ENCODE data around the gene EGLN2. TPM values are rescaled to one million over a fixed set of nuclear protein-coding genes. Genes with fewer than 3 reads are reported as not detected.
A peak's percentile ranks its signal among the peaks of the same experiment; 100 is the strongest.

EGLN2 gene
- total RNA-seq, 2 experiments from 2014 or later, result 150 to 151 TPM

DNA sequence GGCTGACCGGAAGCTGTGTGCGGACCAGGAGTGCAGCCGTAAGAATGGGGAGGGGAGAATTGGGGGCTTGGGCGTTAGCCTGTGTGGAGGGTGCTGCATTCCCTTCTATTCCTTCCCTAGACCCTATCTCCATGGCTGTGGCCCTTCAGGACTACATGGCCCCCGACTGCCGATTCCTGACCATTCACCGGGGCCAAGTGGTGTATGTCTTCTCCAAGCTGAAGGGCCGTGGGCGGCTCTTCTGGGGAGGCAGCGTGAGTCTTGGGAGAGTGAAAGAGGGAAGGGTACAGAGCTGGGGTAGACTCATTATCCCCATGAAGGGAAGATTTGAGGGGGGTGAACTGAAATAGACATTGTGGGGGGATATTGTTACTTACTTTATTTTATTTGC lies 23.4 kb upstream of the EGLN2 start:
- peaks cover 26% of the 10 kb centered on the region for H3K36me3 Mint-ChIP-seq (ENCODE audit: low read depth)
- H3K4me1 Mint-ChIP-seq (ENCODE audit: low read depth), result peaks cover 42% of the 10 kb centered on the region
- no peak for TF ChIP-seq CTCF (IDR thresholded peaks at IDR 0.05)
- POLR2A ChIA-PET, result interaction anchor here (3.9 to 5.4 kb wide), 2 partner anchors 25 to 31 kb away, joined by 59 to 198 read pairs; partner anchors contain the start of gene EGLN2
- intact Hi-C loops (cut with DNase I, micrococcal nuclease), result loop anchor here in 1 of 2 experiments (5.0 kb wide), 1 partner anchor 42 kb away; no protein-coding TSS in a partner anchor
- H3K4me3 Mint-ChIP-seq, result peak overlapping the region; percentile 25
- no peaks in the 10 kb centered on the region for H3K27me3 Mint-ChIP-seq
- H3K9me3 ChIP-seq (ENCODE audit: control insufficient read depth in 1 of 2, insufficient read depth in 1 of 2, low read length in 2 of 2), result peaks cover 0 to 4% of the 10 kb centered on the region in 2 experiments
- ATAC-seq (ENCODE audit: poor library complexity), result no peak
- no peaks in the 10 kb centered on the region for H3K27me3 ChIP-seq (ENCODE audit: control insufficient read depth in 1 of 2, insufficient read depth in 2 of 2, low read length in 2 of 2)
- H3K9me3 Mint-ChIP-seq, result peaks cover 4% of the 10 kb centered on the region
- DNase-seq, result no peak
- no peak overlapping the region for H3K4me3 ChIP-seq (ENCODE audit: low read length)
- H3K27ac Mint-ChIP-seq, result peak overlapping the region; percentile 42
- peaks cover 29% of the 10 kb centered on the region for H3K4me1 ChIP-seq (ENCODE audit: insufficient read depth, low read length)
- peaks cover 3% of the 10 kb centered on the region for H3K36me3 ChIP-seq (ENCODE audit: insufficient read depth, low read length)
- H3K27ac ChIP-seq (ENCODE audit: low read depth in 1 of 2, low read length in 2 of 2), result no peak overlapping the region
- CTCF ChIA-PET, result interaction anchor here (5.2 kb wide), 1 partner anchor 31 kb away, joined by 40 read pairs; no protein-coding TSS in a partner anchor

GRCh38 chr19:40776364-40776763 lies 22.6 kb upstream of the EGLN2 start:
- Histone ChIP-seq H3K4me1 (ENCODE audit: insufficient read depth, low read length) (peaks cover 23% of the 10 kb centered on the region), H3K36me3 (ENCODE audit: insufficient read depth, low read length) (no peaks in the 10 kb centered on the region), H3K9me3 (ENCODE audit: control insufficient read depth in 1 of 2, insufficient read depth in 1 of 2, low read length in 2 of 2) (no peaks in the 10 kb centered on the region), H3K4me3 (ENCODE audit: low read length) (no peak overlapping the region), H3K27ac (ENCODE audit: low read depth in 1 of 2, low read length in 2 of 2) (no peak overlapping the region), H3K27me3 (ENCODE audit: control insufficient read depth in 1 of 2, insufficient read depth in 2 of 2, low read length in 2 of 2) (no peaks in the 10 kb centered on the region)
- DNase-seq (no peak), ATAC-seq (ENCODE audit: poor library complexity) (no peak)
- peak overlapping the region; percentile 93 for H3K27ac Mint-ChIP-seq
- H3K4me3 Mint-ChIP-seq, result no peak overlapping the region
- H3K27me3 Mint-ChIP-seq, result no peaks in the 10 kb centered on the region
- POLR2A ChIA-PET, result interaction anchor here (2.0 to 5.4 kb wide), 5 partner anchors 24 to 60 kb away, joined by 16 to 198 read pairs (median 59); partner anchors contain the start of genes ACTMAP, COQ8B, EGLN2 and ITPKC
- intact Hi-C loops (cut with DNase I, micrococcal nuclease), result loop anchor here in 1 of 2 experiments (5.0 kb wide), 1 partner anchor 41 kb away; no protein-coding TSS in a partner anchor
- H3K4me1 Mint-ChIP-seq (ENCODE audit: low read depth), result peaks cover 36% of the 10 kb centered on the region
- CTCF ChIA-PET, result interaction anchor here (1.5 to 5.2 kb wide), 3 partner anchors 10 to 114 kb away, joined by 3 to 40 read pairs (median 14); no protein-coding TSS in a partner anchor
- TF ChIP-seq CTCF (IDR thresholded peaks at IDR 0.05), result no peak
- H3K9me3 Mint-ChIP-seq, result no peaks in the 10 kb centered on the region
- peaks cover 20% of the 10 kb centered on the region for H3K36me3 Mint-ChIP-seq (ENCODE audit: low read depth)

DNA sequence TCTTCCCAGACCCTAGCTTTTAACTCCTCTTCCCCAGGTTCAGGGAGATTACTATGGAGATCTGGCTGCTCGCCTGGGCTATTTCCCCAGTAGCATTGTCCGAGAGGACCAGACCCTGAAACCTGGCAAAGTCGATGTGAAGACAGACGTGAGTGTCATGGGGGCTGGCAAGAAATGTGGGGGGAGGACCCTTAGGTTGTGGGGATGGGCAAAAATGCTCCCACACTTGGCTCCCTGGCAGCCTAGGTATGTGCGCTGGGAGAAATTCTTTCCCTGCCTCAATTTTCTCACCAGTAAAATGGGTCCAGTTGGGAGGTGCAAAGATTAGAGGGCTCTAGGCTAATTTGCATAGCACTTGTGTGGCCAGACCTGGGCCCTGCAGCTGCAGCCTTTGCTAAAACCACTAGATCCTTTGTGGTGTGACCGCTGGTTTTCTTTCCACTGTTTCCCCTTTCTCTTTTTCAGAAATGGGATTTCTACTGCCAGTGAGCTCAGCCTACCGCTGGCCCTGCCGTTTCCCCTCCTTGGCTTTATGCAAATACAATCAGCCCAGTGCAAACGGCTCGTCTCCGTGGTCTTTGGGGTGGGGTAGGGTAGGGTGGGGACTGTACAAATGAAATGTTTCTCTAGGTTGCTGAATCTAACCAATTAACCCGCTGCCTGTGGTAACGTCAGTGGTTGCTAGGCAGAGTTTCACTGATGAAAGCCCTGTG lies 21.9 kb upstream of the EGLN2 start:
- peak overlapping the region; percentile 93 for H3K27ac Mint-ChIP-seq

More for the DNA sequence above, 21.9 kb upstream of the EGLN2 start:
- peak overlapping the region; percentile 69 for H3K4me3 ChIP-seq (ENCODE audit: low read length)
- intact Hi-C loops (cut with DNase I, micrococcal nuclease), result loop anchor here in 1 of 2 experiments (1.0 to 5.0 kb wide), 3 partner anchors 26 to 62 kb away; partner anchors contain the start of gene SNRPA
- no peak for TF ChIP-seq CTCF (IDR thresholded peaks at IDR 0.05)
- peaks cover 3% of the 10 kb centered on the region for H3K36me3 ChIP-seq (ENCODE audit: insufficient read depth, low read length)
- H3K9me3 Mint-ChIP-seq, result no peaks in the 10 kb centered on the region
- peak overlapping the region; percentile 95 for H3K4me3 Mint-ChIP-seq
- H3K4me1 ChIP-seq (ENCODE audit: insufficient read depth, low read length), result peaks cover 23% of the 10 kb centered on the region
- peak; percentile 78 to 97 (median 86) for DNase-seq
- ChIA-PET POLR2A (interaction anchor here (0.7 to 5.4 kb wide), 22 partner anchors 9 to 487 kb away, joined by 3 to 198 read pairs (median 8); partner anchors contain the start of genes ACTMAP, COQ8B, EGLN2 and HNRNPUL1), CTCF (interaction anchor here (0.6 to 5.2 kb wide), 11 partner anchors 11 to 1443 kb away, joined by 3 to 40 read pairs (median 5); partner anchors contain the start of genes ACTMAP, COQ8B, EGLN2 and ITPKC)
- ATAC-seq (ENCODE audit: poor library complexity), result peak; percentile 64
- no peaks in the 10 kb centered on the region for H3K27me3 ChIP-seq (ENCODE audit: control insufficient read depth in 1 of 2, insufficient read depth in 2 of 2, low read length in 2 of 2)
- peaks cover 36% of the 10 kb centered on the region for H3K4me1 Mint-ChIP-seq (ENCODE audit: low read depth)
- H3K9me3 ChIP-seq (ENCODE audit: control insufficient read depth in 1 of 2, insufficient read depth in 1 of 2, low read length in 2 of 2), result no peaks in the 10 kb centered on the region
- no peaks in the 10 kb centered on the region for H3K27me3 Mint-ChIP-seq
- peaks cover 27% of the 10 kb centered on the region for H3K36me3 Mint-ChIP-seq (ENCODE audit: low read depth)
- peak overlapping the region; percentile 93 to 95 for H3K27ac ChIP-seq (ENCODE audit: low read depth in 1 of 2, low read length in 2 of 2)

Measured in CD4-positive, alpha-beta T cell (primary cell).